GM18526 (cell line): Measurements from ENCODE around the gene PDE4D.

Experiments
- POLR2A ChIP-seq: IDR thresholded peaks from 3 replicates; pipeline ENCODE4 v1.6.1; 2011; ENCODE audit not compliant: insufficient read length; ENCODE audit errors: extremely low read depth

Gene PDE4D

GRCh38 chr5:59275510-59276324, 617.8 kb downstream of the PDE4D start:
- no peak for TF ChIP-seq POLR2A

GRCh38 chr5:59275170-59275509, 618.4 kb downstream of the PDE4D start:
- TF ChIP-seq POLR2A, result no peak

GRCh38 chr5:59274106-59274636, 619.4 kb downstream of the PDE4D start:
- no peak for TF ChIP-seq POLR2A

- no peak for TF ChIP-seq POLR2A
Observed at GRCh38 chr5:59272809-59273427, 620.6 kb downstream of the PDE4D start.

GRCh38 chr5:59268756-59269415, 624.6 kb downstream of the PDE4D start:
- no peak for TF ChIP-seq POLR2A

- TF ChIP-seq POLR2A, result no peak
Observed at GRCh38 chr5:59267033-59267432, 626.5 kb downstream of the PDE4D start.

GRCh38 chr5:59266410-59266809, 627.1 kb downstream of the PDE4D start:
- TF ChIP-seq POLR2A, result no peak

- no peak for TF ChIP-seq POLR2A
Observed at GRCh38 chr5:59264639-59265245, 628.8 kb downstream of the PDE4D start.

GRCh38 chr5:59264013-59264412, 629.5 kb downstream of the PDE4D start:
- no peak for TF ChIP-seq POLR2A

- no peak for TF ChIP-seq POLR2A
Observed at GRCh38 chr5:59261969-59262368, 631.6 kb downstream of the PDE4D start.

- TF ChIP-seq POLR2A, result no peak
Observed at GRCh38 chr5:59260973-59261372, 632.6 kb downstream of the PDE4D start.

- no peak for TF ChIP-seq POLR2A
Observed at GRCh38 chr5:59260200-59260599, 633.3 kb downstream of the PDE4D start.

- no peak for TF ChIP-seq POLR2A
Observed at GRCh38 chr5:59259237-59259636, 634.3 kb downstream of the PDE4D start.

GRCh38 chr5:59257488-59258400, 635.8 kb downstream of the PDE4D start:
- TF ChIP-seq POLR2A, result no peak
